Measurements from ENCODE around the gene THYN1.
A peak's percentile ranks its signal among the peaks of the same experiment; 100 is the strongest.
"Not testable (repeated sequence)": the region's sequence is repeated elsewhere in the genome, so short reads cannot be mapped to it uniquely, and the experiment has no call there.

Gene THYN1

GRCh38 chr11:134284349-134284748 is 31.2 kb upstream of the THYN1 start:
- H3K4me3 ChIP-seq (ENCODE audit: insufficient read depth, low read depth, low read length); H3K27me3 ChIP-seq (ENCODE audit: control insufficient read depth, insufficient read depth, low read length, poor library complexity, severe bottlenecking); H3K27ac ChIP-seq (ENCODE audit: insufficient read depth, low read depth, low read length, poor library complexity, severe bottlenecking); H3K36me3 ChIP-seq (ENCODE audit: control insufficient read depth, insufficient read depth, low read length); H3K9me3 ChIP-seq (ENCODE audit: control insufficient read depth, low read length); H3K4me1 ChIP-seq (ENCODE audit: control insufficient read depth, insufficient read depth, low read length): not testable (repeated sequence)
- WGBS, 2 experiments: 91 to 92% methylated on average over 5 of the region's 5 CpGs

GRCh38 chr11:134283461-134284230 is 30.5 kb upstream of the THYN1 start:
- Histone ChIP-seq H3K4me3 (ENCODE audit: insufficient read depth, low read depth, low read length) (no peak overlapping the region), H3K4me1 (ENCODE audit: control insufficient read depth, insufficient read depth, low read length) (no peaks in the 10 kb centered on the region), H3K36me3 (ENCODE audit: control insufficient read depth, insufficient read depth, low read length) (no peaks in the 10 kb centered on the region), H3K9me3 (ENCODE audit: control insufficient read depth, low read length) (no peaks in the 10 kb centered on the region), H3K27me3 (ENCODE audit: control insufficient read depth, insufficient read depth, low read length, poor library complexity, severe bottlenecking) (peaks cover 5% of the 10 kb centered on the region), H3K27ac (ENCODE audit: insufficient read depth, low read depth, low read length, poor library complexity, severe bottlenecking) (no peak overlapping the region)
- 92% methylated on average over 16 of the region's 16 CpGs for WGBS, 2 experiments

GRCh38 chr11:134282121-134283045 is 29.2 kb upstream of the THYN1 start:
- Histone ChIP-seq H3K27ac (ENCODE audit: insufficient read depth, low read depth, low read length, poor library complexity, severe bottlenecking) (no peak overlapping the region), H3K4me3 (ENCODE audit: insufficient read depth, low read depth, low read length) (no peak overlapping the region), H3K9me3 (ENCODE audit: control insufficient read depth, low read length) (no peaks in the 10 kb centered on the region), H3K27me3 (ENCODE audit: control insufficient read depth, insufficient read depth, low read length, poor library complexity, severe bottlenecking) (peaks cover 17% of the 10 kb centered on the region), H3K36me3 (ENCODE audit: control insufficient read depth, insufficient read depth, low read length) (no peaks in the 10 kb centered on the region), H3K4me1 (ENCODE audit: control insufficient read depth, insufficient read depth, low read length) (no peaks in the 10 kb centered on the region)
- 90 to 91% methylated on average over 22 of the region's 22 CpGs for WGBS, 2 experiments

- H3K4me1 ChIP-seq (ENCODE audit: control insufficient read depth, insufficient read depth, low read length); H3K36me3 ChIP-seq (ENCODE audit: control insufficient read depth, insufficient read depth, low read length); H3K9me3 ChIP-seq (ENCODE audit: control insufficient read depth, low read length); H3K27ac ChIP-seq (ENCODE audit: insufficient read depth, low read depth, low read length, poor library complexity, severe bottlenecking); H3K4me3 ChIP-seq (ENCODE audit: insufficient read depth, low read depth, low read length): not testable (repeated sequence)
- H3K27me3 ChIP-seq (ENCODE audit: control insufficient read depth, insufficient read depth, low read length, poor library complexity, severe bottlenecking): peaks cover 25% of the 10 kb centered on the region
- 84 to 85% methylated on average over 9 to 11 of the region's 17 CpGs for WGBS, 2 experiments
These were observed 28.5 kb upstream of the THYN1 start for GRCh38 chr11:134281635-134282034.

GRCh38 chr11:134278356-134278755 is 25.2 kb upstream of the THYN1 start:
- peaks cover 57% of the 10 kb centered on the region for H3K27me3 ChIP-seq (ENCODE audit: control insufficient read depth, insufficient read depth, low read length, poor library complexity, severe bottlenecking)
- no peaks in the 10 kb centered on the region for H3K36me3 ChIP-seq (ENCODE audit: control insufficient read depth, insufficient read depth, low read length)
- no peaks in the 10 kb centered on the region for H3K9me3 ChIP-seq (ENCODE audit: control insufficient read depth, low read length)
- H3K4me1 ChIP-seq (ENCODE audit: control insufficient read depth, insufficient read depth, low read length): peaks cover under 1% of the 10 kb centered on the region
- H3K4me3 ChIP-seq (ENCODE audit: insufficient read depth, low read depth, low read length): no peak overlapping the region
- H3K27ac ChIP-seq (ENCODE audit: insufficient read depth, low read depth, low read length, poor library complexity, severe bottlenecking): no peak overlapping the region
- 89 to 90% methylated on average over 4 of the region's 4 CpGs for WGBS, 2 experiments

- H3K27me3 ChIP-seq (ENCODE audit: control insufficient read depth, insufficient read depth, low read length, poor library complexity, severe bottlenecking): peaks cover 67% of the 10 kb centered on the region
- peaks cover 10% of the 10 kb centered on the region for H3K4me1 ChIP-seq (ENCODE audit: control insufficient read depth, insufficient read depth, low read length)
- H3K27ac ChIP-seq (ENCODE audit: insufficient read depth, low read depth, low read length, poor library complexity, severe bottlenecking): no peak overlapping the region
- no peaks in the 10 kb centered on the region for H3K9me3 ChIP-seq (ENCODE audit: control insufficient read depth, low read length)
- no peaks in the 10 kb centered on the region for H3K36me3 ChIP-seq (ENCODE audit: control insufficient read depth, insufficient read depth, low read length)
- H3K4me3 ChIP-seq (ENCODE audit: insufficient read depth, low read depth, low read length): peak overlapping the region; percentile 41
- 15 to 17% methylated on average over 36 of the region's 36 CpGs for WGBS, 2 experiments
These were observed 24.2 kb upstream of the THYN1 start for GRCh38 chr11:134277183-134278001.

GRCh38 chr11:134276396-134277182 is 23.4 kb upstream of the THYN1 start:
- 0% methylated on average over 88 of the region's 88 CpGs for WGBS, 2 experiments
- H3K9me3 ChIP-seq (ENCODE audit: control insufficient read depth, low read length): no peaks in the 10 kb centered on the region
- H3K4me1 ChIP-seq (ENCODE audit: control insufficient read depth, insufficient read depth, low read length): peaks cover 10% of the 10 kb centered on the region
- no peak overlapping the region for H3K27ac ChIP-seq (ENCODE audit: insufficient read depth, low read depth, low read length, poor library complexity, severe bottlenecking)
- H3K36me3 ChIP-seq (ENCODE audit: control insufficient read depth, insufficient read depth, low read length): no peaks in the 10 kb centered on the region
- H3K4me3 ChIP-seq (ENCODE audit: insufficient read depth, low read depth, low read length): peak overlapping the region; percentile 41
- peaks cover 75% of the 10 kb centered on the region for H3K27me3 ChIP-seq (ENCODE audit: control insufficient read depth, insufficient read depth, low read length, poor library complexity, severe bottlenecking)

- Histone ChIP-seq H3K27ac (ENCODE audit: insufficient read depth, low read depth, low read length, poor library complexity, severe bottlenecking) (no peak within 1 kb of the TSS), H3K9me3 (ENCODE audit: control insufficient read depth, low read length) (no peaks in the 10 kb centered on the region), H3K4me3 (ENCODE audit: insufficient read depth, low read depth, low read length) (peak within 1 kb of the TSS; percentile 41), H3K36me3 (ENCODE audit: control insufficient read depth, insufficient read depth, low read length) (no peaks in the 10 kb centered on the region), H3K4me1 (ENCODE audit: control insufficient read depth, insufficient read depth, low read length) (peaks cover 10% of the 10 kb centered on the region), H3K27me3 (ENCODE audit: control insufficient read depth, insufficient read depth, low read length, poor library complexity, severe bottlenecking) (peaks cover 79% of the 10 kb centered on the region)
- 0% methylated on average over 68 of the region's 68 CpGs for WGBS, 2 experiments
These were observed 22.6 kb upstream of the THYN1 start, which contains the start of gene GLB1L3 for GRCh38 chr11:134275534-134276395. GLB1L3 (plus strand) TSS chr11:134276379; CDS start chr11:134276741, 362 bp downstream.

GRCh38 chr11:134275188-134275533 is 22.0 kb upstream of the THYN1 start:
- H3K27me3 ChIP-seq (ENCODE audit: control insufficient read depth, insufficient read depth, low read length, poor library complexity, severe bottlenecking): peaks cover 82% of the 10 kb centered on the region
- H3K27ac ChIP-seq (ENCODE audit: insufficient read depth, low read depth, low read length, poor library complexity, severe bottlenecking): no peak overlapping the region
- whole genome bisulfite sequencing, 2 experiments: 4 to 8% methylated on average over 5 of the region's 5 CpGs
- H3K36me3 ChIP-seq (ENCODE audit: control insufficient read depth, insufficient read depth, low read length): no peaks in the 10 kb centered on the region
- H3K4me1 ChIP-seq (ENCODE audit: control insufficient read depth, insufficient read depth, low read length): peaks cover 10% of the 10 kb centered on the region
- H3K9me3 ChIP-seq (ENCODE audit: control insufficient read depth, low read length): no peaks in the 10 kb centered on the region
- no peak overlapping the region for H3K4me3 ChIP-seq (ENCODE audit: insufficient read depth, low read depth, low read length)

Data from ectodermal cell (in vitro differentiated cells).